HepG2 (cell line): ENCODE results near the gene FASTK.

Source experiments
- ATRX ChIP-seq: sonication (generic); formaldehyde crosslinking; IDR thresholded peaks from 2 replicates; pipeline ENCODE4 v1.4.0; 2020; ENCODE audit warnings: missing genetic modification reagents, borderline replicate concordance
- CSRNP2 ChIP-seq: sonication (generic); formaldehyde crosslinking; conservative IDR thresholded peaks from 2 replicates; pipeline ENCODE4 v1.8.0; 2022; ENCODE audit warnings: low read depth, missing genetic modification reagents
- CTCF ChIP-seq: sonication (generic); formaldehyde crosslinking; IDR thresholded peaks from 2 replicates; pipeline ENCODE4 v1.5.0; 2020; ENCODE audit warnings: mild to moderate bottlenecking, missing genetic modification reagents, moderate library complexity
- GABPA ChIP-seq, 2 experiments: IDR thresholded peaks; 2 replicates each; pipeline ENCODE4 v1.6.1; 2011 to 2016; ENCODE audit warnings: low read depth in 2 of 2, low read length in 1 of 2, missing biosample characterization in 1 of 2, missing genetic modification characterization in 1 of 2
- HCFC1 ChIP-seq: fragments of 150-350 bp; IDR thresholded peaks from 2 replicates; pipeline ENCODE4 v1.6.1; 2014; ENCODE audit warnings: low read depth, low read length
- NR2C2 ChIP-seq: sonication (generic); formaldehyde crosslinking; IDR thresholded peaks from 2 replicates; pipeline ENCODE4 v1.4.0; 2020; ENCODE audit warnings: missing genetic modification reagents, mild to moderate bottlenecking, moderate library complexity, borderline replicate concordance
- ZBED4 ChIP-seq: sonication (generic); formaldehyde crosslinking; IDR thresholded peaks from 2 replicates; pipeline ENCODE4 v1.4.0; 2020; ENCODE audit warnings: missing genetic modification reagents, borderline replicate concordance
- ZBTB7A ChIP-seq: sonication (generic); formaldehyde crosslinking; IDR thresholded peaks from 2 replicates; pipeline ENCODE4 v1.8.0; 2022; ENCODE audit warnings: mild to moderate bottlenecking, missing genetic modification reagents
- ZNF264 ChIP-seq: sonication (generic); formaldehyde crosslinking; IDR thresholded peaks from 2 replicates; pipeline ENCODE4 v1.4.0; 2020; ENCODE audit warnings: missing genetic modification reagents
- ZNF280D ChIP-seq: sonication (generic); formaldehyde crosslinking; IDR thresholded peaks from 2 replicates; pipeline ENCODE4 v1.5.1; 2020; ENCODE audit warnings: mild to moderate bottlenecking, missing genetic modification reagents

DNA sequence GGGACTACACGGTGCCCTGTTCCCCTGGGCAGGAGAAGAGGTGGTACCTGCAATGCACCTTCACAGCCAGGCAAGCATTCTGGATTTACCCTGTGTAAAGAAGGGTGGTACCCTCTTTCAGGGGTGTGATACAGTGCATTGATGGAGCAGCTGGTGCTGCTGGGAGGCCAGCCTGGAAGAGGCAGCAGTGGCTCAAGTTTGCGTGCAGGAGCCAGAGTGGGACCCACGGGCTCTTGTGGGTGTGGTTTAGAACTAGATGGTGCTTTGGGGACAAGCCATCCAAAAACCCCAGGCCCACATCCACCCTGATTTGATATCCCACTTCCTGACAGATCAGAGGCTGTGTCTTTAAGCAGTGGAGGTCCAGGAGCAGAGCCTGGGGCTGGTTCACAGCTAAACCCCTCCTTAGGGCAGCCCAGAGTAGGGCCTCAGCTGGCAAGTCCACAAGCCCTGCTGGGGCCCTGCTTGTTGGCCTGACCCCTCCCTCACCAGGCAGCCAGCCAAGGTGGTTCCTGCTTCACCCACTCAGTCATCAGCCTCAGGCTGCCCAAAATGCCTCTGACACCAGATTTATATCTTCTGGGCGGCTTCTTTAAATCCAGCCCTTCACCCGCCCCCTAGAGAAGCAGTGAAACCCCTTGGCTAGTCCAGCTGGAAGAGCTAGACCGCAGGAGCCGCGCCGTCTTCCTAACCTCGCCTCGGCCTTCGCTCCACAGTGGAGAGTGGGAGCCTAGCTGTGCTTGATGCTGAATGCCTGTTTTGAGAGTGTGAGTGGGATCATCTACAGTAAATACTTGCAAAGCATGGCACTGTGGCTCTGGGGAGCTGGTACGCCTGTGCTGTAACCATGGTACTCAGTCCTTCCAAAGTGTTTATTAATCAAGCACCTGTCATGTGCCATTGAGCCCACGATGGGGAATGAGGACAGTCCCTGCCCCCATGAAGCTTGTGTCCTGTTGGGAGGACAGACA is 33.7 kb downstream of the FASTK start:
- TF ChIP-seq CSRNP2 (CRISPR knock-in tag) (no peak), HCFC1 (no peak), ATRX (CRISPR knock-in tag) (no peak), ZBTB7A (no peak), GABPA (IDR thresholded peaks at IDR 0.05; ENCODE audit: low read depth, low read length) (no peak), GABPA (CRISPR knock-in tag; IDR thresholded peaks at IDR 0.05; ENCODE audit: low read depth) (no peak), CTCF (no peak), ZNF264 (CRISPR knock-in tag) (no peak), NR2C2 (CRISPR knock-in tag) (no peak), ZNF280D (CRISPR knock-in tag) (no peak), ZBED4 (no peak)
